ENCODE measurements around the gene PPIP5K2. TPM values are rescaled to one million over a fixed set of nuclear protein-coding genes. Genes with fewer than 3 reads are reported as not detected.

Gene PPIP5K2
- total and polyA plus RNA-seq, 12 donors, result 16.1 to 86.5 (median 45.9) TPM

GRCh38 chr5:103258368-103258956 is 138.4 kb downstream of the PPIP5K2 start, which contains the start of gene MACIR:
Gene MACIR, plus strand, starts transcription at chr5:103258763. Its CDS starts 17,157 bp downstream, at chr5:103275920.
- H3K27me3 ChIP-seq, result no peaks in the 10 kb centered on the region
- H3K4me1 ChIP-seq (replicated peaks in 1 of 2), result peaks cover 5 to 29% of the 10 kb centered on the region in 2 donors
- no peak for TF ChIP-seq CTCF (IDR thresholded peaks at IDR 0.05)
- TF ChIP-seq POLR2A (IDR thresholded peaks at IDR 0.05), result peak; percentile 54 to 81
- no peaks in the 10 kb centered on the region for H3K9me3 ChIP-seq (replicated peaks in 1 of 3)
- peak within 1 kb of the TSS; percentile 56 to 79 (median 68) for H3K4me3 ChIP-seq
- 0 to 2% (median 1%) methylated on average over 2 to 45 of the region's 45 CpGs for WGBS, 4 donors
- H3K27ac ChIP-seq, result peak within 1 kb of the TSS in 4 of 5 donors; percentile 63 to 85 (median 77)
- intact Hi-C loops (cut with DNase I), result loop anchor here in 1 of 2 donors (10.0 kb wide), 1 partner anchor 216 kb away; no protein-coding TSS in a partner anchor
- peak; percentile 96 to 98 (median 98) for DNase-seq
- no peaks in the 10 kb centered on the region for H3K36me3 ChIP-seq (replicated peaks in 1 of 2)

GRCh38 chr5:103258957-103259704 is 139.0 kb downstream of the PPIP5K2 start:
- TF ChIP-seq POLR2A (IDR thresholded peaks at IDR 0.05), result no peak
- TF ChIP-seq CTCF (IDR thresholded peaks at IDR 0.05), result no peak
- Histone ChIP-seq H3K27ac (peak overlapping the region in 4 of 5 donors; percentile 63 to 85 (median 77)), H3K9me3 (replicated peaks in 1 of 3) (no peaks in the 10 kb centered on the region), H3K27me3 (no peaks in the 10 kb centered on the region), H3K36me3 (replicated peaks in 1 of 2) (no peaks in the 10 kb centered on the region), H3K4me3 (peak overlapping the region; percentile 56 to 79 (median 68)), H3K4me1 (replicated peaks in 1 of 2) (peaks cover 5 to 33% of the 10 kb centered on the region in 2 donors)
- intact Hi-C loops (cut with DNase I), result loop anchor here in 1 of 2 donors (10.0 kb wide), 1 partner anchor 216 kb away; no protein-coding TSS in a partner anchor
- DNase-seq, result peak; percentile 45 to 61 (median 54)
- 0 to 1% (median 0%) methylated on average over 1 to 91 of the region's 91 CpGs for WGBS, 4 donors

- no peak for TF ChIP-seq POLR2A (IDR thresholded peaks at IDR 0.05)
- no peak for TF ChIP-seq CTCF (IDR thresholded peaks at IDR 0.05)
- WGBS, 4 donors, result 2 to 7% (median 2%) methylated on average over 7 to 20 of the region's 20 CpGs
- DNase-seq, result peak in 1 of 7 donors; percentile 40
- peak overlapping the region in 4 of 5 donors; percentile 24 to 85 (median 71) for H3K27ac ChIP-seq
- peaks cover 5 to 33% of the 10 kb centered on the region in 2 donors for H3K4me1 ChIP-seq (replicated peaks in 1 of 2)
- H3K4me3 ChIP-seq, result peak overlapping the region; percentile 54 to 79 (median 62)
- H3K9me3 ChIP-seq (replicated peaks in 1 of 3), result no peaks in the 10 kb centered on the region
- intact Hi-C loops (cut with DNase I), result loop anchor here in 1 of 2 donors (10.0 kb wide), 1 partner anchor 215 kb away; no protein-coding TSS in a partner anchor
- H3K36me3 ChIP-seq (replicated peaks in 1 of 2), result no peaks in the 10 kb centered on the region
- no peaks in the 10 kb centered on the region for H3K27me3 ChIP-seq
Measured at GRCh38 chr5:103259705-103260355, 139.7 kb downstream of the PPIP5K2 start.

DNA sequence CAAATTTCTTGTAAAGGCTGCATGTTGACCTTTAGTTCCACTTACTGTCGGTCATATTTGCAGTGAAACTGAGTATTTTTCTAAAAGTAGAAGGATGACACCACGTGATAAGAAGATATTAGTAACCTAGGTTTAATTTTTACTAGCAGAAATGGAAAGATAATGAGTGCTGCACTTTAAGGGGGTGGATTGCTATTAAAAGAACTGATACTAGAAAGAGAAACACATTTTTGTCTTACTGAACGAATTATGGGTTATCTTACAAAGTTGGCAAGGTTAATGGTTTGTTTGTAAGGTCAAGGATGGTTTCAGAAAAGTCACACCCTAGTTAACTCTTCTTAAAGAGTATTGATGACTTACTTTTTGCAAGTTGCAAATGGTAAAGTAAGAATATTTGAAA is 140.8 kb downstream of the PPIP5K2 start:
- DNase-seq, result no peak
- Histone ChIP-seq H3K9me3 (replicated peaks in 1 of 3) (no peaks in the 10 kb centered on the region), H3K36me3 (replicated peaks in 1 of 2) (no peaks in the 10 kb centered on the region), H3K27ac (no peak overlapping the region), H3K4me1 (replicated peaks in 1 of 2) (peaks cover 5 to 33% of the 10 kb centered on the region in 2 donors), H3K4me3 (no peak overlapping the region), H3K27me3 (no peaks in the 10 kb centered on the region)
- TF ChIP-seq CTCF (IDR thresholded peaks at IDR 0.05) (no peak), POLR2A (IDR thresholded peaks at IDR 0.05) (no peak)
- WGBS, 4 donors, result 14 to 29% (median 18%) methylated on average over 3 of the region's 3 CpGs
- intact Hi-C loops (cut with DNase I), result no loop called here
